Brain microvascular endothelial cell (primary cell): ENCODE measurements around the gene SIX5.

Experiments used
- DNase-seq: peaks from one replicate; pipeline ENCODE4 v3.0.0-alpha.2; 2020
- H3K27ac ChIP-seq: fragments of 250-450 bp; sonication (Bioruptor Pico); 2 replicates; pipeline ENCODE4 v1.5.1; 2020; ENCODE audit warnings: mild to moderate bottlenecking, moderate library complexity
- H3K27me3 ChIP-seq: fragments of 250-450 bp; sonication (Bioruptor Pico); replicated peaks from 2 replicates; pipeline ENCODE4 v1.5.1; 2020; ENCODE audit warnings: mild to moderate bottlenecking
- H3K36me3 ChIP-seq: fragments of 250-450 bp; sonication (Bioruptor Pico); replicated peaks from 2 replicates; pipeline ENCODE4 v1.5.1; 2020; ENCODE audit warnings: mild to moderate bottlenecking
- H3K4me3 ChIP-seq: 2 replicates; pipeline ENCODE4 v1.5.1; 2011; ENCODE audit warnings: low read depth, mild to moderate bottlenecking, control low read depth, low read length, moderate library complexity
- CTCF ChIP-seq: IDR thresholded peaks from 2 replicates; pipeline ENCODE4 v1.5.1; 2011; ENCODE audit warnings: low read depth, mild to moderate bottlenecking, moderate library complexity, low read length, control low read depth, inconsistent platforms; ENCODE audit errors: missing control alignments
- in situ Hi-C: cut with HindIII; loops from 2 replicates; pipeline ENCODE4 v1.10.0; 2017; ENCODE audit warnings: low sequenced_read_pairs, low pct_ligation_motif_present

Gene SIX5

GRCh38 chr19:45747513-45747912 is 21.5 kb downstream of the SIX5 start:
- H3K36me3 ChIP-seq, result no peaks in the 10 kb centered on the region
- DNase-seq, result no peak
- no peak overlapping the region for H3K4me3 ChIP-seq
- no peak overlapping the region for H3K27ac ChIP-seq
- no peaks in the 10 kb centered on the region for H3K27me3 ChIP-seq
- no peak for TF ChIP-seq CTCF
- in situ Hi-C loops, result no loop called here

DNA sequence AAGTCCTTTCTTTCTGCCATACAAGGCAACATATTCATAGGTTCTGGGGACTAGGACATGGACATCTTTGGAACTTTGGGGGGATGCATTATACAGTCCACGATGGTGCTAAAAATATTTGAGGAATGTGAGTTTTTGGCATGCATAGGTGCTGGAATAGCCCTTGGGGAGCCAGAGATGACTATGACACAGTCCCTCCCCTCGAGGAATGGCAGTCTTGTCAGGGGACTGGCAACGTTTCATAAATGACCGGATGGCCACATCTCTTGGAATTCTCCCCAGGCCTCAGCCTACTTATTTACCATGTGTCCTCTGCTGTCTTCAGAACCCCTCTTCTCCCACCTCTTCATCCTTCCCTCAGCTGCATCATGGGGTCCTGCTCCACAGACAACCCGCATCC is 22.2 kb downstream of the SIX5 start:
- in situ Hi-C loops, result no loop called here
- no peaks in the 10 kb centered on the region for H3K27me3 ChIP-seq
- no peak overlapping the region for H3K27ac ChIP-seq
- no peaks in the 10 kb centered on the region for H3K36me3 ChIP-seq
- TF ChIP-seq CTCF, result no peak
- DNase-seq, result no peak
- H3K4me3 ChIP-seq, result no peak overlapping the region

DNA sequence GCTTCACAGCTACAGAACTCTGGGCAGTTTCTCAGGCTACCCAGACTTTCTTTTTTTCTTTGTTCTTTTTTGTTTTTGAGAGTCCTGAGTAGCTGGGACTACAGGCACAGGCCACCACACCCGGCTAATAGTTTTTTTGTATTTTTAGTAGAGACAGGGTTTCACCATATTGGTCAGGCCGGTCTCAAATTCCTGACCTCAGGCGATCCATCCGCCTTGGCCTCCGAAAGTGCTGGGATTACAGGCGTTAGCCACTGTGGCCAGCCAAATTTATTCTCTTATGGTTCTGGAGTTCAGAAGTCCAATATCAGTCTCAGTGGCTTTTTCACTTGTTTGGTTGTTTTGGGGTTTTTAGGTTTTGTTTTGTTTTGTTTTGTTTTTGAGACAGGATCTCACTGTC is 23.4 kb downstream of the SIX5 start:
- no peak overlapping the region for H3K4me3 ChIP-seq
- no peaks in the 10 kb centered on the region for H3K27me3 ChIP-seq
- H3K27ac ChIP-seq, result no peak overlapping the region
- H3K36me3 ChIP-seq, result no peaks in the 10 kb centered on the region
- TF ChIP-seq CTCF, result no peak
- DNase-seq, result no peak
- in situ Hi-C loops, result no loop called here

- DNase-seq, result no peak
- TF ChIP-seq CTCF, result no peak
- in situ Hi-C loops, result no loop called here
- H3K36me3 ChIP-seq, result no peaks in the 10 kb centered on the region
- no peak overlapping the region for H3K27ac ChIP-seq
- no peaks in the 10 kb centered on the region for H3K27me3 ChIP-seq
- no peak overlapping the region for H3K4me3 ChIP-seq
Measured at GRCh38 chr19:45742969-45743368, 26.1 kb downstream of the SIX5 start.

- DNase-seq, result no peak
- H3K27ac ChIP-seq, result no peak overlapping the region
- in situ Hi-C loops, result no loop called here
- H3K36me3 ChIP-seq, result no peaks in the 10 kb centered on the region
- H3K4me3 ChIP-seq, result no peak overlapping the region
- H3K27me3 ChIP-seq, result no peaks in the 10 kb centered on the region
- TF ChIP-seq CTCF, result no peak
Measured at GRCh38 chr19:45739498-45740439, 29.3 kb downstream of the SIX5 start.
